Measurements from ENCODE around the gene ADCY2.
"Not testable (repeated sequence)": the region's sequence is repeated elsewhere in the genome, so short reads cannot be mapped to it uniquely, and the experiment has no call there.

ADCY2 gene

GRCh38 chr5:7395432-7395946 is 449 bp upstream of the ADCY2 start:
- DNase-seq = no peak

GRCh38 chr5:7396713-7397454 is 946 bp downstream of the ADCY2 start:
- peak in 4 of 51 donors; percentile 30 to 62 (median 46) for DNase-seq

- no peak for DNase-seq
These were observed 2.0 kb downstream of the ADCY2 start for GRCh38 chr5:7397937-7398336.

- DNase-seq = peak in 1 of 51 donors; percentile 32
These were observed 2.8 kb downstream of the ADCY2 start for GRCh38 chr5:7398596-7399280.

GRCh38 chr5:7405277-7405676 is 9.3 kb downstream of the ADCY2 start:
- DNase-seq = no peak

- DNase-seq = no peak
These were observed 15.1 kb downstream of the ADCY2 start for GRCh38 chr5:7410936-7411511.

- peak in 4 of 51 donors; percentile 26 to 55 (median 32) for DNase-seq
These were observed 16.5 kb downstream of the ADCY2 start for GRCh38 chr5:7412409-7412808.

GRCh38 chr5:7415123-7415522 is 19.2 kb downstream of the ADCY2 start:
- peak in 3 of 51 donors; percentile 27 to 45 (median 28) for DNase-seq

- no peak for DNase-seq
These were observed 19.9 kb downstream of the ADCY2 start for GRCh38 chr5:7415587-7416535.

- peak in 1 of 51 donors; percentile 19 for DNase-seq
These were observed 22.3 kb downstream of the ADCY2 start for GRCh38 chr5:7418276-7418675.

GRCh38 chr5:7419367-7419766 is 23.4 kb downstream of the ADCY2 start:
- DNase-seq = no peak

GRCh38 chr5:7419846-7420245 is 23.9 kb downstream of the ADCY2 start:
- DNase-seq = no peak

- DNase-seq = peak in 1 of 51 donors; percentile 23
These were observed 24.8 kb downstream of the ADCY2 start for GRCh38 chr5:7420510-7421280.

GRCh38 chr5:7422316-7423106 is 26.6 kb downstream of the ADCY2 start:
- DNase-seq = no peak

GRCh38 chr5:7423231-7423630 is 27.3 kb downstream of the ADCY2 start:
- not testable (repeated sequence) for DNase-seq

- no peak for DNase-seq
These were observed 29.9 kb downstream of the ADCY2 start for GRCh38 chr5:7425830-7426229.

GRCh38 chr5:7426284-7426683 is 30.3 kb downstream of the ADCY2 start:
- DNase-seq = no peak

GRCh38 chr5:7434914-7435313 is 39.0 kb downstream of the ADCY2 start:
- DNase-seq = no peak

GRCh38 chr5:7435503-7435902 is 39.6 kb downstream of the ADCY2 start:
- DNase-seq = no peak

GRCh38 chr5:7436521-7436920 is 40.6 kb downstream of the ADCY2 start:
- no peak for DNase-seq
